NT2/D1 (cell line): ENCODE results near the gene TFIP11.

Experiments
- SUZ12 ChIP-seq: IDR thresholded peaks from 2 replicates; pipeline ENCODE4 v1.6.1; 2011; ENCODE audit not compliant: insufficient read length, insufficient read depth; ENCODE audit errors: extremely low read depth
- YY1 ChIP-seq: IDR thresholded peaks from 2 replicates; pipeline ENCODE4 v1.6.1; 2011; ENCODE audit not compliant: insufficient read length, insufficient read depth
- ZNF274 ChIP-seq: IDR thresholded peaks from 2 replicates; pipeline ENCODE4 v1.6.1; 2011; ENCODE audit warnings: mild to moderate bottlenecking, low read depth, low read length

- TF ChIP-seq SUZ12 (no peak), YY1 (no peak), ZNF274 (no peak)
Observed at GRCh38 chr22:26485806-26486390, 26.4 kb downstream of the TFIP11 start.
